Subcutaneous abdominal adipose tissue (tissue), 5 donors: ENCODE results near the gene NCKAP5.
A peak's percentile ranks its signal among the peaks of the same experiment; 100 is the strongest.

ENCODE experiments used
- H3K27ac ChIP-seq: one replicate; pipeline ENCODE4 v1.7.0; 2013; ENCODE audit warnings: low read depth, mild to moderate bottlenecking, inconsistent platforms, low read length, moderate library complexity
- H3K27me3 ChIP-seq, 5 donors: one replicate each; pipeline ENCODE4 v1.7.0; 2013; ENCODE audit warnings: low read length in 5 of 5, inconsistent platforms in 1 of 5; ENCODE audit not compliant: control insufficient read depth in 5 of 5, insufficient read depth in 4 of 5
- H3K36me3 ChIP-seq, 5 donors: one replicate each; pipeline ENCODE4 v1.7.0; 2013; ENCODE audit warnings: low read length in 5 of 5; ENCODE audit not compliant: control insufficient read depth in 5 of 5, insufficient read depth in 5 of 5
- H3K4me1 ChIP-seq, 5 donors: one replicate each; pipeline ENCODE4 v1.7.0; 2013; ENCODE audit warnings: low read length in 5 of 5, mild to moderate bottlenecking in 3 of 5, moderate library complexity in 1 of 5; ENCODE audit not compliant: control insufficient read depth in 5 of 5, insufficient read depth in 5 of 5
- H3K4me3 ChIP-seq, 5 donors: one replicate each; pipeline ENCODE4 v1.7.0; 2013; ENCODE audit warnings: low read length in 5 of 5, low read depth in 1 of 5
- H3K9ac ChIP-seq, 5 donors: one replicate each; pipeline ENCODE4 v1.7.0; 2013; ENCODE audit warnings: low read length in 5 of 5, mild to moderate bottlenecking in 4 of 5, moderate library complexity in 3 of 5
- H3K9me3 ChIP-seq, 5 donors: one replicate each; pipeline ENCODE4 v1.7.0; 2013; ENCODE audit warnings: low read length in 5 of 5; ENCODE audit not compliant: control insufficient read depth in 5 of 5
- donor health status: healthy.
- donor health status: healthy.
- donor health status: healthy.
- donor health status: healthy.
- donor health status: healthy.

NCKAP5 gene

DNA sequence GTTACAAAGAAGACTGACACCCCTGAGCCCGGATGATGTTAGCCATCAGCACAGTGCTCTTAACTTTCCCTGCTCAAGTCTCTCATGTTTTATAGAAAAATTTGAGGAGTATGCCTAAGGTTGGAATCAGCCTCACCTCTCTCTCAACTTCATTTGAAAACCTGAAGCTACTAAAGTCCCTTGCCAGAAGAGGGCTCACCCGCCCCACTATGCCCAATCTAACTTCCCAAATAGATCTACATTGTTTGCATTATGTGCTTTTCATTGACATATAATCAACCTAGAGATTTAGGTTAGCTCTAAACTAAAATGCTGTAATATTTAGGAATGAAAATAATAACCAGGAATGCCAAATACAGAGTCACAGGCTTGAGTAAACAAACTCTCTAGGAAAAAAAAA lies 305.4 kb downstream of the NCKAP5 start:
- Histone ChIP-seq H3K9ac (no peak overlapping the region), H3K9me3 (no peaks in the 10 kb centered on the region), H3K36me3 (no peaks in the 10 kb centered on the region), H3K27ac (no peak overlapping the region), H3K27me3 (peaks cover 0 to 12% (median 6%) of the 10 kb centered on the region in 5 donors), H3K4me3 (no peak overlapping the region), H3K4me1 (peaks cover 0 to 16% (median 0%) of the 10 kb centered on the region in 5 donors)

DNA sequence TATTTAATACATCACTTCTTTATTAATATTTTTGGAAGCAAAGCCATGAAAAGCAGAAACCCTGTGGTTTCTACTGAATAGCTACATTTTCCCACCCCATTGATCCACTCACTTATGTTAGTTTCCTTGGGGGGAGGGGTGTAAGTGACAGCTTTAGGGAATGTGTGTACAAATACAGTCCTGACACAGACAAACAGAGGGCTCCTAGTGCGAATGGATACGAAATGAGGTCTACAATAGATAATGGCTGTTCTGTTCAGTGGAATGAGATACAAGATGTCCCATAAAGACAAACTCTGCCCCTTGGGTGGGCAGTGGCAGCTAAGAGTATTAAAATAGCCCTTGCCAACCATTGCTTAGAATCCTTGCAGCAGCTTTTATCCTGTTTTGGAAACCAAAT lies 312.9 kb downstream of the NCKAP5 start:
- no peak overlapping the region for H3K9ac ChIP-seq
- no peak overlapping the region for H3K4me3 ChIP-seq
- no peaks in the 10 kb centered on the region for H3K9me3 ChIP-seq
- H3K36me3 ChIP-seq = no peaks in the 10 kb centered on the region
- no peaks in the 10 kb centered on the region for H3K4me1 ChIP-seq
- no peaks in the 10 kb centered on the region for H3K27me3 ChIP-seq
- H3K27ac ChIP-seq = no peak overlapping the region

GRCh38 chr2:133253793-133254192 lies 314.5 kb downstream of the NCKAP5 start:
- H3K27ac ChIP-seq = no peak overlapping the region
- no peaks in the 10 kb centered on the region for H3K36me3 ChIP-seq
- no peaks in the 10 kb centered on the region for H3K9me3 ChIP-seq
- no peak overlapping the region for H3K9ac ChIP-seq
- H3K27me3 ChIP-seq = no peaks in the 10 kb centered on the region
- H3K4me1 ChIP-seq = no peaks in the 10 kb centered on the region
- H3K4me3 ChIP-seq = no peak overlapping the region

DNA sequence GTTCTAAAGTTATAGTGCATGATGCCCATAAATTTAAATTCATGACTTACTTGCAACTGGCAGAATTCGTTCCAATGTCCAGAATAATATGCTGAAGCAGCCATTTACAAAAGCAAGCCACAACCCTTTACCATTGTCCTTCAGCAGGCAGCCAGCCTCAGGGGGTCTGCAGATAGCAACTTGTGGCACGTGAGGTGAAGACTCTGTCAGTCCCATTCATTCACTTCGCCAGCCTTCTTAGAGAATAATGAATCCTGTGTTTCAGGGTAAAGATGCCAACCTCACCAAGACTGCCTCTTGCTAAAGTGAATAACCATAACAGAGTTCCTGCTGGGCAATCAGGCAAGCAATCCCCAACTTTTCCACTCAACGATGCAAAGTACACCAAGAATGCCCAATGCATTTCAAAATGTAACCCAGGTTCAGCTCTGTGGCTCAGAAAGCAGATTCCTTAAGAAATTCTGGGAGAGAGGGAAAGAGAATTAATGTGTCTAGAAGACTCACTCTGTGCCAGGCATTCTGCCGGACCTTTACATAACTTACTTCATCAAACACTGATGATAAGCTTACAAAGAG lies 315.4 kb downstream of the NCKAP5 start:
- H3K4me3 ChIP-seq = no peak overlapping the region
- H3K9ac ChIP-seq = no peak overlapping the region
- H3K9me3 ChIP-seq = no peaks in the 10 kb centered on the region
- H3K27ac ChIP-seq = no peak overlapping the region
- H3K4me1 ChIP-seq = peaks cover 0 to 7% (median 6%) of the 10 kb centered on the region in 5 donors
- no peaks in the 10 kb centered on the region for H3K36me3 ChIP-seq
- no peaks in the 10 kb centered on the region for H3K27me3 ChIP-seq

GRCh38 chr2:133249362-133249761 lies 318.9 kb downstream of the NCKAP5 start:
- no peaks in the 10 kb centered on the region for H3K9me3 ChIP-seq
- H3K4me1 ChIP-seq = peaks cover 0 to 7% (median 6%) of the 10 kb centered on the region in 5 donors
- H3K27me3 ChIP-seq = no peaks in the 10 kb centered on the region
- no peak overlapping the region for H3K4me3 ChIP-seq
- no peak overlapping the region for H3K27ac ChIP-seq
- H3K9ac ChIP-seq = no peak overlapping the region
- no peaks in the 10 kb centered on the region for H3K36me3 ChIP-seq

- Histone ChIP-seq H3K36me3 (no peaks in the 10 kb centered on the region), H3K4me3 (no peak overlapping the region), H3K9ac (no peak overlapping the region), H3K4me1 (peaks cover 0 to 7% (median 6%) of the 10 kb centered on the region in 5 donors), H3K27me3 (no peaks in the 10 kb centered on the region), H3K9me3 (no peaks in the 10 kb centered on the region), H3K27ac (no peak overlapping the region)
Observed at GRCh38 chr2:133248264-133248663, 320.0 kb downstream of the NCKAP5 start.

DNA sequence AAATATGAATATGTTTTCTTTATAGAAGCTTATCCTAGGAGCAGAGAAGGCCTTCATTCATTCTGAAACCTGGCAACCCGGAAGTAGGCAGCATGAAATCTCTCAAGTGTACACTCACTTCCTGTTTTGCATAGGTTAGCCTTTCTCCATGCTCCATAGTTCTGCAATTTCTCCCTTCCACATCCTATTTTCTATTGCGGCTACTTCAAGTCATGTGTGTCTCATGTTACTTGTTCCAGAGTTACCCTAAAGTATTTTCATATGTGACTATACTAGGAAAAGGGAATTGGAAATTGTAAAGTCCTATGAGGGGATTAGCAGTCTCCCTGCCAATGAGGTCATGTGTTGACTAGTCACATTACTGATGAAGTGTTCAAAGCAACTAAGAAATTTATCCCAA lies 320.6 kb downstream of the NCKAP5 start:
- Histone ChIP-seq H3K27ac (no peak overlapping the region), H3K4me3 (no peak overlapping the region), H3K36me3 (no peaks in the 10 kb centered on the region), H3K27me3 (no peaks in the 10 kb centered on the region), H3K4me1 (peaks cover 0 to 7% (median 6%) of the 10 kb centered on the region in 5 donors), H3K9ac (no peak overlapping the region), H3K9me3 (no peaks in the 10 kb centered on the region)

DNA sequence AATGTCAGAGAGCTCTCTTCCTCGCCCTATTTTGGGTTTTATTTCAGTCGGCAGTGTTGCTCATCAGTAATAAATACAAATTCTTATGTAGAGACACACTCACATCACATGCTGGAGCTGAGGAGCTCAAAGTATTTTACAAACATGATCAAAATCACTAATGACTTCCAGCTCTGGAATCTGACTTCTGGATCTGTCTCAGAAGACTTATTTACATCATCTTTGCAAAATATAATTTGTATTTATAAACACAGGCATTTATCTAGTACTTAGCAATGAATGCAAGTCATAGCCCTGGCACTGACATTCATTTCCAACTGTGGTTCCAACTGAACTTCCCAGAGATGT lies 327.1 kb downstream of the NCKAP5 start:
- no peaks in the 10 kb centered on the region for H3K9me3 ChIP-seq
- H3K27me3 ChIP-seq = no peaks in the 10 kb centered on the region
- no peak overlapping the region for H3K27ac ChIP-seq
- H3K36me3 ChIP-seq = no peaks in the 10 kb centered on the region
- no peak overlapping the region for H3K9ac ChIP-seq
- H3K4me1 ChIP-seq = peaks cover 0 to 2% (median 0%) of the 10 kb centered on the region in 5 donors
- peak overlapping the region in 4 of 5 donors; percentile 4 to 39 (median 22) for H3K4me3 ChIP-seq

GRCh38 chr2:133240491-133241223 lies 327.6 kb downstream of the NCKAP5 start:
- Histone ChIP-seq H3K27ac (no peak overlapping the region), H3K9me3 (no peaks in the 10 kb centered on the region), H3K4me3 (peak overlapping the region in 4 of 5 donors; percentile 4 to 39 (median 22)), H3K27me3 (no peaks in the 10 kb centered on the region), H3K36me3 (no peaks in the 10 kb centered on the region), H3K9ac (no peak overlapping the region), H3K4me1 (peaks cover 0 to 2% (median 0%) of the 10 kb centered on the region in 5 donors)

DNA sequence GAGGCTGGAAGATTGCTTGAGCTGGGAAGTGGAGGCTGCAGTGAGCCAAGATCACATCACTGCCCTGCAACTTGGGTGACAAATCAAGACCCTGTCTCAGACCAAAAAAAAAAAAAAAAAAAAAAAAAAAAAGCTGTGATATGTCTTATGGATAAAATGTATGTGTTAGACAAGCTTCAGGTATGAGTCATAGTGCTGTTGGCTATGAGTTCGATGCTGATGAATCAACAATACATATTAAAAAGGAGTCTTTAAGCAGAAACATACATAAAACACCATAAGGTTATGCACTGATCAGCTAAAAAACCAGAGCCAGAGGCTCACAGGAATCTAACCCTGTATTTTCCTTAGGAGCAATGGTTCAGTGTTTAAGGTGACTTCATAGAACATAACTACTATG lies 332.3 kb downstream of the NCKAP5 start:
- Histone ChIP-seq H3K4me1 (peaks cover 0 to 2% (median 0%) of the 10 kb centered on the region in 5 donors), H3K36me3 (no peaks in the 10 kb centered on the region), H3K9ac (no peak overlapping the region), H3K4me3 (no peak overlapping the region), H3K9me3 (no peaks in the 10 kb centered on the region), H3K27ac (no peak overlapping the region), H3K27me3 (no peaks in the 10 kb centered on the region)
